ENCODE measurements around the gene LAMTOR5. TPM values are rescaled to one million over a fixed set of nuclear protein-coding genes. Genes with fewer than 3 reads are reported as not detected.
"Not testable (repeated sequence)": the region's sequence is repeated elsewhere in the genome, so short reads cannot be mapped to it uniquely, and the experiment has no call there.

Gene LAMTOR5
- 49.8 and 54.2 TPM in 2 replicates for total RNA-seq

GRCh38 chr1:110407260-110408210, at the start of gene LAMTOR5:
LAMTOR5 (minus strand) TSS chr1:110407694; CDS start chr1:110407620, 74 bp downstream.
- DNase-seq (ENCODE audit: low read depth), result peak; percentile 82

- DNase-seq (ENCODE audit: low read depth), result no peak
Measured at GRCh38 chr1:110457206-110457605, 49.7 kb upstream of the LAMTOR5 start.

GRCh38 chr1:110455151-110455550, 47.7 kb upstream of the LAMTOR5 start:
- no peak for DNase-seq (ENCODE audit: low read depth)

- DNase-seq (ENCODE audit: low read depth), result no peak
Measured at GRCh38 chr1:110454328-110454727, 46.8 kb upstream of the LAMTOR5 start.

GRCh38 chr1:110453829-110454228, 46.3 kb upstream of the LAMTOR5 start:
- no peak for DNase-seq (ENCODE audit: low read depth)

GRCh38 chr1:110452330-110452729, 44.8 kb upstream of the LAMTOR5 start:
- no peak for DNase-seq (ENCODE audit: low read depth)

GRCh38 chr1:110450929-110451328, 43.4 kb upstream of the LAMTOR5 start, which contains the start of gene PROK1:
PROK1 (plus strand) TSS chr1:110451149; CDS start chr1:110451217, 68 bp downstream.
- DNase-seq (ENCODE audit: low read depth), result no peak

- DNase-seq (ENCODE audit: low read depth), result no peak
Measured at GRCh38 chr1:110449661-110450651, 42.5 kb upstream of the LAMTOR5 start.

- no peak for DNase-seq (ENCODE audit: low read depth)
Measured at GRCh38 chr1:110444561-110444960, 37.1 kb upstream of the LAMTOR5 start.

GRCh38 chr1:110443451-110443850, 36.0 kb upstream of the LAMTOR5 start:
- peak; percentile 22 for DNase-seq (ENCODE audit: low read depth)

- DNase-seq (ENCODE audit: low read depth), result no peak
Measured at GRCh38 chr1:110441888-110442287, 34.4 kb upstream of the LAMTOR5 start.

GRCh38 chr1:110440877-110441276, 33.4 kb upstream of the LAMTOR5 start:
- peak; percentile 78 for DNase-seq (ENCODE audit: low read depth)

GRCh38 chr1:110439873-110440272, 32.4 kb upstream of the LAMTOR5 start:
- DNase-seq (ENCODE audit: low read depth), result peak; percentile 38

GRCh38 chr1:110438893-110439292, 31.4 kb upstream of the LAMTOR5 start:
- DNase-seq (ENCODE audit: low read depth), result no peak

- DNase-seq (ENCODE audit: low read depth), result not testable (repeated sequence)
Measured at GRCh38 chr1:110437645-110438299, 30.3 kb upstream of the LAMTOR5 start.

GRCh38 chr1:110436635-110437034, 29.1 kb upstream of the LAMTOR5 start:
- DNase-seq (ENCODE audit: low read depth), result no peak

- DNase-seq (ENCODE audit: low read depth), result no peak
Measured at GRCh38 chr1:110434946-110435345, 27.5 kb upstream of the LAMTOR5 start.

- DNase-seq (ENCODE audit: low read depth), result peak; percentile 85
Measured at GRCh38 chr1:110433803-110434202, 26.3 kb upstream of the LAMTOR5 start.

- no peak for DNase-seq (ENCODE audit: low read depth)
Measured at GRCh38 chr1:110433213-110433612, 25.7 kb upstream of the LAMTOR5 start.

GRCh38 chr1:110430901-110431300, 23.4 kb upstream of the LAMTOR5 start:
- no peak for DNase-seq (ENCODE audit: low read depth)

GRCh38 chr1:110430366-110430765, 22.9 kb upstream of the LAMTOR5 start:
- no peak for DNase-seq (ENCODE audit: low read depth)

- no peak for DNase-seq (ENCODE audit: low read depth)
Measured at GRCh38 chr1:110428946-110429345, 21.5 kb upstream of the LAMTOR5 start.

All from renal cortical epithelial cell (primary cell).